Measurements from ENCODE around the gene FAM53B.
A peak's percentile ranks its signal among the peaks of the same experiment; 100 is the strongest.

The FAM53B gene

GRCh38 chr10:124628676-124629021, 115.5 kb downstream of the FAM53B start:
- Histone ChIP-seq H3K36me3 (ENCODE audit: control insufficient read depth in 2 of 2, insufficient read depth in 1 of 2, low read length in 2 of 2) (no peaks in the 10 kb centered on the region), H3K27ac (ENCODE audit: extremely low read depth, low read depth, low read length) (no peak overlapping the region), H3K4me3 (ENCODE audit: low read depth, low read length) (no peak overlapping the region), H3K9me3 (ENCODE audit: control insufficient read depth, insufficient read depth, low read depth, low read length) (no peaks in the 10 kb centered on the region), H3K4me1 (ENCODE audit: control insufficient read depth, insufficient read depth, low read length) (no peaks in the 10 kb centered on the region; the same call in 1 of the 2 replicates)
- ChIA-PET CTCF (no interaction called here), POLR2A (no interaction called here)
- TF ChIP-seq INSM2 (tag by site-specific recombination; IDR thresholded peaks at IDR 0.05) (no peak), ZNF248 (tag by site-specific recombination; IDR thresholded peaks at IDR 0.05) (no peak), ZNF585B (tag by site-specific recombination; IDR thresholded peaks at IDR 0.05) (no peak), ZNF558 (tag by site-specific recombination; IDR thresholded peaks at IDR 0.05) (no peak), PATZ1 (tag by site-specific recombination; IDR thresholded peaks at IDR 0.05) (no peak), ZNF416 (tag by site-specific recombination; IDR thresholded peaks at IDR 0.05) (no peak), ZNF433 (tag by site-specific recombination; IDR thresholded peaks at IDR 0.05; ENCODE audit: low read depth) (no peak)

- no peak overlapping the region for H3K4me3 ChIP-seq (ENCODE audit: low read depth, low read length)
- H3K27ac ChIP-seq (ENCODE audit: extremely low read depth, low read depth, low read length), result no peak overlapping the region
- ChIA-PET POLR2A (no interaction called here), CTCF (no interaction called here)
- H3K4me1 ChIP-seq (ENCODE audit: control insufficient read depth, insufficient read depth, low read length), result no peaks in the 10 kb centered on the region; the same call in 1 of the 2 replicates
- no peak for TF ChIP-seq ZBTB49 (tag by site-specific recombination; IDR thresholded peaks at IDR 0.05; ENCODE audit: low read depth)
- no peaks in the 10 kb centered on the region for H3K9me3 ChIP-seq (ENCODE audit: control insufficient read depth, insufficient read depth, low read depth, low read length)
- no peaks in the 10 kb centered on the region for H3K36me3 ChIP-seq (ENCODE audit: control insufficient read depth in 2 of 2, insufficient read depth in 1 of 2, low read length in 2 of 2)
Observed at GRCh38 chr10:124627866-124628675, 116.1 kb downstream of the FAM53B start.

GRCh38 chr10:124626759-124627380, 117.3 kb downstream of the FAM53B start:
- no peak overlapping the region for H3K4me3 ChIP-seq (ENCODE audit: low read depth, low read length)
- ChIA-PET CTCF (no interaction called here), POLR2A (no interaction called here)
- TF ChIP-seq KLF1 (tag by site-specific recombination; IDR thresholded peaks at IDR 0.05) (peak; percentile 90), ZNF155 (tag by site-specific recombination; IDR thresholded peaks at IDR 0.05) (no peak), ZIC2 (tag by site-specific recombination; IDR thresholded peaks at IDR 0.05) (peak; percentile 92), GLIS2 (tag by site-specific recombination; IDR thresholded peaks at IDR 0.05) (peak; percentile 40; the same call in 1 of the 2 replicates)
- no peak overlapping the region for H3K27ac ChIP-seq (ENCODE audit: extremely low read depth, low read depth, low read length)
- no peaks in the 10 kb centered on the region for H3K36me3 ChIP-seq (ENCODE audit: control insufficient read depth in 2 of 2, insufficient read depth in 1 of 2, low read length in 2 of 2)
- H3K4me1 ChIP-seq (ENCODE audit: control insufficient read depth, insufficient read depth, low read length), result no peaks in the 10 kb centered on the region; the same call in 1 of the 2 replicates
- no peaks in the 10 kb centered on the region for H3K9me3 ChIP-seq (ENCODE audit: control insufficient read depth, insufficient read depth, low read depth, low read length)
